LNCAP (cell line): ENCODE data around the gene SLC1A6.

Experiments used
- CTCF ChIP-seq: fragments of 450-650 bp; IDR thresholded peaks from 2 replicates; pipeline ENCODE4 v1.5.1; 2017; ENCODE audit warnings: mild to moderate bottlenecking

The SLC1A6 gene

GRCh38 chr19:15010501-15011300 lies 31.0 kb upstream of the SLC1A6 start:
- no peak for TF ChIP-seq CTCF

GRCh38 chr19:15008308-15008707 lies 28.6 kb upstream of the SLC1A6 start:
- TF ChIP-seq CTCF: no peak

- no peak for TF ChIP-seq CTCF
Observed at GRCh38 chr19:14997981-14998380, 18.3 kb upstream of the SLC1A6 start.

- no peak for TF ChIP-seq CTCF
Observed at GRCh38 chr19:14992780-14993179, 13.1 kb upstream of the SLC1A6 start.

GRCh38 chr19:14985133-14985532 lies 5.5 kb upstream of the SLC1A6 start:
- TF ChIP-seq CTCF: no peak

- TF ChIP-seq CTCF: no peak
Observed at GRCh38 chr19:14978161-14978776, 1.4 kb downstream of the SLC1A6 start.

GRCh38 chr19:14977128-14977527 lies 2.5 kb downstream of the SLC1A6 start:
- no peak for TF ChIP-seq CTCF
